Sigmoid colon (tissue), 7 donors: ENCODE results near the gene TRANK1. TPM values are rescaled to one million over a fixed set of nuclear protein-coding genes. Genes with fewer than 3 reads are reported as not detected.
"Not testable (repeated sequence)": the region's sequence is repeated elsewhere in the genome, so short reads cannot be mapped to it uniquely, and the experiment has no call there.

Source experiments
- DNase-seq: peaks from one replicate; pipeline ENCODE4 v3.0.0-alpha.2; 2019
- H3K27ac ChIP-seq, 4 donors: fragments of 200-600 bp; sonication (generic); one replicate each; pipeline ENCODE4 v1.5.1; 2016 to 2019; ENCODE audit warnings: mild to moderate bottlenecking in 1 of 4
- H3K27me3 ChIP-seq, 3 donors: fragments of 200-600 bp; sonication (generic); one replicate each; pipeline ENCODE4 v1.5.1; 2019; ENCODE audit warnings: mild to moderate bottlenecking in 1 of 3
- H3K36me3 ChIP-seq, 4 donors: fragments of 200-600 bp; sonication (generic); one replicate each; pipeline ENCODE4 v1.5.1; 2016 to 2019
- H3K4me1 ChIP-seq, 4 donors: fragments of 200-600 bp; sonication (generic); one replicate each; pipeline ENCODE4 v1.5.1; 2017 to 2019
- H3K4me3 ChIP-seq, 4 donors: fragments of 200-600 bp; sonication (generic); one replicate each; pipeline ENCODE4 v1.5.1; 2017 to 2019; ENCODE audit warnings: mild to moderate bottlenecking in 2 of 4, moderate library complexity in 1 of 4
- H3K9me3 ChIP-seq, 4 donors: fragments of 200-600 bp in 3 of 4; sonication (generic) in 3 of 4; one replicate each; pipeline versions ENCODE4 v1.5.1 to v1.6.1; 2013 to 2019
- CTCF ChIP-seq, 4 experiments: fragments of 450-650 bp in 3 of 4; fragments of 200-600 bp in 1 of 4; IDR thresholded peaks; one replicate each; pipeline ENCODE4 v1.5.1; 2016 to 2019; ENCODE audit warnings: antibody characterized with exemption in 4 of 4, mild to moderate bottlenecking in 3 of 4, moderate library complexity in 2 of 4
- EP300 ChIP-seq, 4 donors: sonication (generic); formaldehyde crosslinking; IDR thresholded peaks; one replicate each; pipeline ENCODE4 v1.6.1; 2017; ENCODE audit warnings: antibody characterized with exemption in 4 of 4
- POLR2A ChIP-seq, 2 donors: fragments of 450-650 bp; IDR thresholded peaks; one replicate each; pipeline ENCODE4 v1.6.1; 2016; ENCODE audit warnings: antibody characterized with exemption in 2 of 2, mild to moderate bottlenecking in 2 of 2, moderate library complexity in 2 of 2
- POLR2AphosphoS5 ChIP-seq, 4 donors: sonication (generic); formaldehyde crosslinking; IDR thresholded peaks; one replicate each; pipeline ENCODE4 v1.6.1; 2017; ENCODE audit warnings: antibody characterized with exemption in 4 of 4
- WGBS, 2 donors: extraction: QIAGEN DNeasy Blood & Tissue Kit; methylation state at CpG; one replicate each; pipeline ENCODE4 v1.1.7; 2013; 5-methylcytosine and 5-hydroxymethylcytosine counted together
- intact Hi-C: fragments of 100-400 bp; cut with DNase I; formaldehyde crosslinking; loops from one replicate; pipeline ENCODE4 v1.15.1; 2023
- polyA plus RNA-seq, 3 donors: library from polyadenylated mRNA; stranded (reverse); fragments of 200-250 nt; gene quantifications; one replicate each; pipeline ENCODE4 v1.2.3, GENCODE V29; 2013
- total RNA-seq, 4 donors: library from RNA; depleted of rRNA; stranded (reverse); fragments of >200 nt; gene quantifications; one replicate each; pipeline ENCODE4 v1.1.0, GENCODE V29; 2016
- donor health status: healthy with polysubstance abuse.
- donor health status: Bipolar disorder and iron deficiency.
- donor health status: healthy.

The TRANK1 gene
- total and polyA plus RNA-seq, 7 donors: 8.6 to 36.4 (median 21.7) TPM

DNA sequence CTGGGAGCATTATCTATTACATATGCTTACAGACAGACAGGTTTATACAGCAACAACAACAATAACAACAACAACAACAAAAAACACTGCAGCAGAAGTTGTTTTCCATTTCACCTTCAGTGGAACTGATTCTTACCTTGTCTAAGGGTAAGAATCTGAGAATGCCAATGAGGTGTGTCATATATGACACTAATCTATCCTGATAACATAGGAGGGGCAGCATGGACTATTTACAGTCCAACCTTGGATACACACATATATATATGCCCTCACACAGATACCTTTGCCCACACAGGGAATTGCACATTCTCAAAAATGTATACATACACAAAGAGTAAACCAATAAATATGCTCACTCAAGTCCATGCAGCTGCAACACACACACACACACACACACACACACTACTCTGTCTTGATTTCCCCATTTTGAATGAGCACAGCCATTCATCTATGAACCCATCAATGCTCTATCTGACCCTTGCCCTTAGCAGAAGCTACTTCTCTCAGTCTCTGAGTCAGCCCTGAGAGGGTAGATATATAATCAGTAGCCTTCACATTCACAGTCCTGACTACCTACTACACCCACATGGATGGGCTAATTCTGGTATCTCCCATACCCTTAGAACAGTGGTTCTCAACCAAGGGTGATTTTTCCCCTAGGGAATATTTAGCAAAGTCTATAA lies 9.7 kb upstream of the TRANK1 start:
- no peak overlapping the region for H3K27ac ChIP-seq
- intact Hi-C loops: loop anchor here (5.0 kb wide), 1 partner anchor 47 kb away; no protein-coding TSS in a partner anchor
- no peaks in the 10 kb centered on the region for H3K9me3 ChIP-seq
- H3K4me3 ChIP-seq: no peak overlapping the region
- H3K27me3 ChIP-seq: no peaks in the 10 kb centered on the region
- TF ChIP-seq POLR2A (IDR thresholded peaks at IDR 0.05) (no peak), POLR2AphosphoS5 (IDR thresholded peaks at IDR 0.05) (no peak), EP300 (IDR thresholded peaks at IDR 0.05) (no peak), CTCF (IDR thresholded peaks at IDR 0.05) (no peak)
- DNase-seq: no peak
- no peaks in the 10 kb centered on the region for H3K36me3 ChIP-seq
- peaks cover 0 to 11% (median 4%) of the 10 kb centered on the region in 4 donors for H3K4me1 ChIP-seq

DNA sequence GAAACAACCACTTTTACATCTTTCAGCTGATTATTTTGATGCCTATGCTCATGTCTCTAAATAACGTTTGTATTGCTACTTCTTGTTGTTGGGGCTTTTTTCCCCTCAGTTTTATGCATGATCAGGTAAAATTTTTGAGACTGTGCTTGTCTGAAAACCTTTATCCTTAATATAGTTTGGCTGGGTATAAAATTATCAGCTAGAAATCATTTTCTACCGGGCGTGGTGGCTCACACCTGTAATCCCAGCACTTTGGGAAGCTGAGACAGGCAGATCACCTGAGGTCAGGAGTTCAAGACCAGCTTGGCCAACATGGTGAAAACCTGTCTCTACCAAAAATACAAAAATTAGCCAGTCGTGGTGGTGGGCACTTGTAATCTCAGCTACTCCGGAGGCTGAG lies 3.0 kb upstream of the TRANK1 start:
- H3K4me1 ChIP-seq: peaks cover 0 to 20% (median 10%) of the 10 kb centered on the region in 4 donors
- H3K36me3 ChIP-seq, H3K4me3 ChIP-seq, H3K27me3 ChIP-seq, H3K27ac ChIP-seq, intact Hi-C loops, DNase-seq: not testable (repeated sequence)
- WGBS, 2 donors: 88 to 97% methylated on average over 5 of the region's 5 CpGs
- peaks cover 0 to 12% (median 6%) of the 10 kb centered on the region in 4 donors for H3K9me3 ChIP-seq

DNA sequence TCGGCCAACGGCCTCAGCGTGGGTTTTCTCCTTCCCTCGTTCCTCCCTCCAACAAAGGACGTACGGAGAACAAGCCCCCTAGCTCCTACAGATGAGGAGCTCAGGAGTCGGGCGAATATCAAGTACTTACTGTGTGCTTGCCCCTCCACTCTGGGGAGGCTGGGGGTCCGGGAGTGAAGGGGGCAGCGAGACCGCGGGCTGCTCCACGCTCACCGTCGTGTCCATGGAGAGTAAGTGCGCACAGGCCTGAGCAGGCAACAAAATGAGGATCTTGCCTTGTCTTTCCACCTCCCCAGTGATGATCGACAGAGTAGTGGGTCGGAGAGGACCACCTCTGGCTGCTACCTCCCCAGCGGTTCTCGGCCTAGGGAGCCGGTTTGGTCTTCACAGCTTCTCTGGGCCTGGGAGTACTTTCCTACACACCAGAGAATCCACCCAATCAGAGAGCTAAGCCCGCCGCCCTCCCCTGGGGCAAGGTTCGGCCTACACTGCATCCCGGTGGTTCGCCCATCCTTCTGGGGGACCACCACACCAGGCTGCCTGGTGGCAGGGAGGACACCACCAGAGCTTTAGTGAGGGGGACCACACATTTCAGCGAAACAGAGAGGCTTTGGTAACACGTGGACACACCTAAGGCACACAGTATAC lies 603 bp upstream of the TRANK1 start:
- peaks cover 0 to 34% (median 10%) of the 10 kb centered on the region in 4 donors for H3K4me1 ChIP-seq
- intact Hi-C loops: no loop called here
- WGBS, 2 donors: 86 to 88% methylated on average over 28 of the region's 28 CpGs
- TF ChIP-seq EP300 (IDR thresholded peaks at IDR 0.05): no peak
- TF ChIP-seq CTCF (IDR thresholded peaks at IDR 0.05): no peak
- no peak for TF ChIP-seq POLR2AphosphoS5 (IDR thresholded peaks at IDR 0.05)
- TF ChIP-seq POLR2A (IDR thresholded peaks at IDR 0.05): no peak
- DNase-seq: no peak
- no peaks in the 10 kb centered on the region for H3K36me3 ChIP-seq
- peak overlapping the region in 3 of 4 donors; percentile 70 to 80 (median 77) for H3K27ac ChIP-seq
- peaks cover 0 to 12% (median 6%) of the 10 kb centered on the region in 4 donors for H3K9me3 ChIP-seq
- H3K27me3 ChIP-seq: no peaks in the 10 kb centered on the region
- peak overlapping the region; percentile 45 to 85 (median 76) for H3K4me3 ChIP-seq

- Histone ChIP-seq H3K4me3 (peak overlapping the region; percentile 45 to 85 (median 76)), H3K4me1 (peaks cover 0 to 34% (median 10%) of the 10 kb centered on the region in 4 donors), H3K9me3 (peaks cover 0 to 12% (median 6%) of the 10 kb centered on the region in 4 donors), H3K27me3 (no peaks in the 10 kb centered on the region), H3K36me3 (no peaks in the 10 kb centered on the region), H3K27ac (peak overlapping the region; percentile 70 to 80 (median 78))
- WGBS, 2 donors: 1% methylated on average over 56 of the region's 56 CpGs
- TF ChIP-seq POLR2A (IDR thresholded peaks at IDR 0.05) (no peak), EP300 (IDR thresholded peaks at IDR 0.05) (no peak), POLR2AphosphoS5 (IDR thresholded peaks at IDR 0.05) (peak in 3 of 4 donors; percentile 21 to 49 (median 39)), CTCF (IDR thresholded peaks at IDR 0.05) (no peak)
- intact Hi-C loops: loop anchor here (5.0 kb wide), 1 partner anchor 37 kb away; no protein-coding TSS in a partner anchor
- DNase-seq: peak; percentile 80
These were observed 728 bp downstream of the TRANK1 start for GRCh38 chr3:36944012-36944640.

DNA sequence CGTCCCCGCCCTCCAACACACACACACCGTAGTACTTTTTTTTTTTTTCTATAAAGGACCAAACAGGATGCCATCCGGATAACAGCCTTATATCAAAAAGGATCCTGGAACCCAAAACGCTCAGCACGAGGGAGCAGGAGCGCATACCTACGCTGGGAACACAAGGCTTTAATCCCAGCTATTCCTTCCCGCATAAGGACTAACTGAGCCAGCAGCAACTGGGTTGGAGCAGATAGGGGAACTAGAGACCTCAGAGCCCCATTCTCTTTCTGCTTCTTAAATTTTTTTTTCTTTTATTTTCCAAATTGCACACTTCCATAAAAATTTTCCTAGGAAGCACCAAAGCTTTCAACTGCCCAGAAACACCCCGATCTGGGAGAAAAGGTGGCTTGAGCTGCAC lies 1.3 kb downstream of the TRANK1 start:
- H3K27me3 ChIP-seq: no peaks in the 10 kb centered on the region
- intact Hi-C loops: loop anchor here (5.0 kb wide), 1 partner anchor 36 kb away; no protein-coding TSS in a partner anchor
- WGBS, 2 donors: 28 to 37% methylated on average over 10 of the region's 10 CpGs

More for the DNA sequence above, 1.3 kb downstream of the TRANK1 start:
- peaks cover 0 to 12% (median 6%) of the 10 kb centered on the region in 4 donors for H3K9me3 ChIP-seq
- H3K4me1 ChIP-seq: peaks cover 0 to 34% (median 10%) of the 10 kb centered on the region in 4 donors
- TF ChIP-seq POLR2AphosphoS5 (IDR thresholded peaks at IDR 0.05): no peak
- TF ChIP-seq CTCF (IDR thresholded peaks at IDR 0.05): no peak
- TF ChIP-seq EP300 (IDR thresholded peaks at IDR 0.05): no peak
- TF ChIP-seq POLR2A (IDR thresholded peaks at IDR 0.05): no peak
- no peaks in the 10 kb centered on the region for H3K36me3 ChIP-seq
- peak overlapping the region; percentile 70 to 80 (median 78) for H3K27ac ChIP-seq
- peak overlapping the region; percentile 45 to 85 (median 76) for H3K4me3 ChIP-seq
- DNase-seq: no peak
